Melanocyte of skin (primary cell): ENCODE measurements around the gene CCDC127. TPM values are rescaled to one million over a fixed set of nuclear protein-coding genes. Genes with fewer than 3 reads are reported as not detected.

Experiments used
- total RNA-seq, 2 donors: library from RNA; depleted of rRNA; stranded (reverse); fragments of >200 nt; gene quantifications; 2 replicates each; pipeline ENCODE4 v1.2.3, GENCODE V29; 2012

Gene CCDC127
- 1 to 10 TPM; 3.7 to 4.5 TPM for total RNA-seq

GRCh38 chr5:217494-218456 is at the start of gene CCDC127, which contains the start of gene SDHA:
Gene CCDC127, minus strand, starts transcription at chr5:218153. Its CDS starts 1,304 bp downstream, at chr5:216849.
Gene SDHA, plus strand, starts transcription at chr5:218320. Its CDS starts 36 bp downstream, at chr5:218356.

GRCh38 chr5:191036-191948 is 26.7 kb downstream of the CCDC127 start, which contains the start of gene LRRC14B:
Gene LRRC14B, plus strand, starts transcription at chr5:191495. Its CDS starts 44 bp downstream, at chr5:191539.

Other genes with a start within 250 kb of the CCDC127 start
- under 1 TPM; under 0.01 TPM for gene PLEKHG4B, start 126.0 kb downstream of the CCDC127 start, total RNA-seq
- not detected for gene LRRC14B, start 26.7 kb downstream of the CCDC127 start, total RNA-seq
- 100 to 1,000 TPM; 107 to 132 TPM for gene SDHA, start 167 bp upstream of the CCDC127 start, total RNA-seq
- gene PDCD6, start 53.5 kb upstream of the CCDC127 start, total RNA-seq: 100 to 1,000 TPM; 160 TPM
- gene AHRR, start 103.6 kb upstream of the CCDC127 start, total RNA-seq: 10 to 100 TPM; 30.0 to 41.0 TPM
- 10 to 100 TPM; 24.8 to 28.0 TPM for gene EXOC3, start 225.0 kb upstream of the CCDC127 start, total RNA-seq